Activated CD8-positive, alpha-beta memory T cell treated with anti-CD3 and anti-CD28 coated beads, Interleukin-2, amount 50 U/mL, for 1 hour (primary cell): Measurements from ENCODE around the gene MALRD1.

ENCODE experiments used
- DNase-seq: peaks from one replicate; pipeline ENCODE4 v3.0.0-alpha.2; 2020; ENCODE audit errors: extremely low read depth

The MALRD1 gene

DNA sequence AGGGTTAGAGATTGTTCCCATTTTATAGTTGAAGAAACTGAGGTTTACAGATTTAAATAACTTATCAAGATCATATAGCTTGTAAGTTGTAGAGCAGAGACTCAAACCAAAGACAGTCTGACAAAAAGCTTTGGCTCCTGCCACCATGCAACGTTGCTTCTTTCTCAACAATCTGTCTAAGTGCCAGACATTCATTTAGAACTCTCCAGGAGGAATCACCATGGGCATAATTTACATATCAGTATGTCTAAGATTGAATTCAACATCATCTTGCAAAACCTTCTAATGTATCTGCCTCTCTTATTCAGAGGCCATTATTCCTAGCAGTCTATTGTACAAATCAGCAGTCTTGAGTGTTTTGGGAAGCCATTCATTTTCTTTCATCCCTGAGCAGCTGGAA, 604.1 kb downstream of the MALRD1 start:
- no peak for DNase-seq

DNA sequence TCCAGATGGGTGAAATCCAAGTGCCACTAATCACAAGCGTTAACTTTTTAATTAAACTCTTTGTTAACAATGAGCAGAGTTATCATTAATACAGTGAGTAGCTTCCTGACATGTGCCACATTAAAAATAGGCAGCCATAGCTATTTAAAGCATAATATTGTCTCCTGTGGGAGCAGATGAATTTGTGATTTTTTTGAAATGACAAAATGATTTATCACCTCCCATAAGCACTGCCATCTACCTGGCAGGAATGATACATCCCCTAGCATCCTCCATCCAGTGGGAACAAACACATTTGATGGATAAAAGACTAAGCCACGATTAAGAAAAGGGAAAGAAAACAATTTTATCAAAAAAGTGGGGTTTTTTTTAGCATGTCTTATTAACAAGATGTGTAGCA, 605.3 kb downstream of the MALRD1 start:
- DNase-seq = no peak

DNA sequence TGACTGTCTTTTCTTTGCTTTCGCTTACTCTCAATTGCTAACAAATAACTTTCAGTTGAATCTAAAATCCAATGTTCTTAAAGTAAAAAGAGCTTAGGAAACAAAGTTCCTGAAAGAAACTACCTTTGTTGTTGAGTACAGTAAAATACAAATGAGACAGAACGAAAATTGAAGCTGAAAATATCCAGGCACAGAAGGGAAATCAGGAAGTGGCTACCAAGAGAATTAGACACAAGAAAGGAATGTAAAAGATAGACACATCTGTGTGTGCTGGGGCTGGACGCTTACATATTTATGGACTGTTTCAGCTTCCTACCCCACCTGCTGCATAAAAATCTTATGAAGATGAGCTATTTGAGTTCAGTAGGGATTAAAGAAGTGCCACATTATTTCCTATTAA, 606.0 kb downstream of the MALRD1 start:
- DNase-seq = no peak

DNA sequence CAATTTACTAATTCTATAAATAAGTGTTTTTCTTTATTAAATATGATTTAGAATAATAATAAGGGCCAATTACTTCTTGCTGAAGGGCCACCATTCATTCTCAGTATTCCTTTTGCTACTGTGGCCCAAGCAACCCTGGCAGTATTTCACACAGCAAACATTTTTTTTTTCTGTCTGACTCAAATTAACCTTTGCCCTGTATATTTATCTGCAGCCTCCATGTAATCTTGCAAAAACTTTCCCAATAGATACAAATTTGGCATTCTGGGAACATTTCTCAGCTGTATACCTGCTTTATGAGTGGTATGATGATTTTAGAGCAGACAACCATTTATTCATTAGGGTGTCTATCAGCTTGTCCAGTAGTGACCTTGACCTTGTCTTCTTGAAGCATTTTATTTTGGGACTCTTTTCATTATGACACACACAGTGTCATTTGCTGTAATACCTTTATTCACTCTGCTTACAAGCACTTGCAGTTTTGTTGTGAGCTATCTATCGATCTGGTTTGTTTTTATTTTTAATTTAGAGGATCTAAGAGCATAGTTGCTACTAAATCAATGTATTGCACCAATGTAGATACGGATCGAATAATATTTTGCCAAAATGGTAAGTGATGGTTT, 607.9 kb downstream of the MALRD1 start:
- DNase-seq = no peak

DNA sequence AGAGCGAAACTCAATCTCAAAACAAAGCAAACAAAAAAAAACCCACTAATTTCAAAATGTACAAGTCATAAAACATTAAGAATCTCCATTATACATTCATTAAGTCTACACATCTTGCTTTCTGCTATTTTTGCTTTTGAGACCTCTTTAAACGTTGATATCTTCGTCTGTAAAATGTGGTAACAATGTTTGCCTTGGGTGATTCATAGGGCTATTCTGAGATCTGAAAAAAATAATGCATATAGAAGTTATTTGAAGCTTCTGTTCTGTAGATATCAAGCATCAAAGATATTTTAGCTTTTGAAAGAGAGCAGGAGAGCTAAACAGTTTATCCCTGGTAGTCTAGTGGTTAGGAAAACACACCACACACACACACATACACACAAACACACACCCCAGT, 609.5 kb downstream of the MALRD1 start:
- DNase-seq = no peak

DNA sequence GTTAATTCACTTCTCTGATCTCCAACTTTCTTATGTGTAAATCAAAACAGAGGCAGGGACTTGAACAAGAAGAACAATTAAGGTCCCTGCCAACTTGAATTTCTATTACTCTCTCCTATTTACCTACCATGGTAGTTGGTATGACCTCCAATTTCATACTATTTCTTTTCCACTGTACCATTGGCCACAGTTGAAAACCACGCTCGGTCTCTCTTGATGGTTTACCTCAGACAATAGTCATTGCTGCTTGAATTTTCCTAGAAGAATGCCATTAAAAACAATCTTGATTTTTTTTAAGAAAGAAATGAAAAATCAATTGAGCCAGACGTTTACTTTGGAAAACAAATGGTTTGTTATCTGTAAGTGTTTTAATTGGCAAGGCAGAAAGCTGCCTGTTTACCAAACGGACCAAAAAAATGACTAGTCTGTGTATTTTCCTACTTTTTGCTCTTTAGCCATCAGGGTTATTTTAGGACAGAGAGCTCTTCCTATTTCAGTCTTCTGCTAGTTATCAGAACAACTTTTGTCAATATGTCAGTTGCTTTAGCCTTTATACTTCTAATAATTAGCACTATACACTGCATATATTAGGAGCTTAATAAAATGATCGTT, 610.1 kb downstream of the MALRD1 start:
- no peak for DNase-seq

DNA sequence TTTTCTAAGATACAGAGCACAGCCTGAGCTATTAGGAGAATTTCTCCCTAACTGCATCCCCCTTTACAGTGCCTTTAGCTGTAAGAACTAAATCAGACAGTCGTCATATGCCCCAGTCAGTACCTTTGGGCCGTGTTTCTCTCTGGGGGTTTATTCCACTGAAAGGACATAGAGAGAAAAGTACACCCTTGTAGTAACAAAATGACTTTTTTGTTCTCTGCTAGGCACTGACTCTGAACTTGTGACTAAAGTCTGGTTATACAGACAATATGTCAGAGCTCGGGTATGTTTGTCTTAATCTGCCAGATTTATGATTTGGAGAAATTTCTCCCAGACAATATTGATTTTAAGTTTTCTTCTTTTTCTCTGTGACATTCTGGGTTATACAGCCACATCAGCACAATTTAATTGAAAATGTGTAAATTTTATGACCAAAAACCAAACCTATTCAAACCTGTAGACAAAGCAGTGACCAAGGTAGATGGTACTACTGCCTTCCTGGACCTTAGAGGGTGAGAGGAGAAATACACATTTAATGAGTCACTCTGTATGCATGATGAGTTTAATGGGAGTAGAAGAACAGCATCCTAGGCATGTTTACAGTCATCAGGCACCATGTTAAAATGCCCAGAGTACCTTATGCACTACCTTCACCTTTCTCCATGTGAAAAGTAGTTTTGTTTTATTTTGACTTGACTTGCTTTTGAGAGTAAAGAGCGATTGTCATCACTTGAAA, 611.5 kb downstream of the MALRD1 start:
- no peak for DNase-seq

DNA sequence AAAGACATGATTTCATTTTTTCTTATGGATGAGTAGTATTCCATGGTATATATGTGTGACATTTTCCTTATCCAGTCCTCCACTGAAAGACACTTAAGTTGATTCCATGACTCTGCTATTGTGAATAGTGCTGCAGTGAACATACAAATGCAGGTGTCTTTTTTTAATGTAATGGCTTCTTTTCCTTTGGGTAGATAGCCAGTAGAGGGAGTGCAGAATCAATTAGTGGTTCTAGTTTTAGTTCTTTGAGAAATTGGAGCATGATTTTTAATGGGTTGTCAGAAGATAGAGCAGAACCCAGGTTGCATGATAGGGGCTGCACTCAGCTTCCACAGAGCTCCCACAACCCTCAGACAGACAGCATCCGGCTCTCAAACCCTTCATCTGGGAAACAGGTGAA, 614.7 kb downstream of the MALRD1 start:
- no peak for DNase-seq

DNA sequence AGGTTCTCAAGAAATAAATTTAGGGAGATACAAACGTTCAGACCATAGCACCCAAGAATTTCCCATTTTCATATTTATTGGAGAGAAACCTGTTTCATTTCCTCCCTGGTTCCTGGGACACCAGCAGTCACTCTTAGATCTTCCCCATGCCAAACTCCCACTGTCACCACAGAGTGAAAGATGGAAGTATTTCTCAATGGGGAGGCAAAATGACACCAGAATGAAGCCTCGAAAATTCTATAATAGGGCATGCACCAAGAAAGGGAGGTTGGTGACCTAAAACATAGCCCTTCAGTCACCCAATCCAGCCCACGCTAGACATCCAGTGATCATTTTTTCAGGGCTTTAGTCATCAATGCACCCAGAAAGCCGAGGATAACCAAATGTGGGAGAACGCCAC, 619.5 kb downstream of the MALRD1 start:
- DNase-seq = no peak

DNA sequence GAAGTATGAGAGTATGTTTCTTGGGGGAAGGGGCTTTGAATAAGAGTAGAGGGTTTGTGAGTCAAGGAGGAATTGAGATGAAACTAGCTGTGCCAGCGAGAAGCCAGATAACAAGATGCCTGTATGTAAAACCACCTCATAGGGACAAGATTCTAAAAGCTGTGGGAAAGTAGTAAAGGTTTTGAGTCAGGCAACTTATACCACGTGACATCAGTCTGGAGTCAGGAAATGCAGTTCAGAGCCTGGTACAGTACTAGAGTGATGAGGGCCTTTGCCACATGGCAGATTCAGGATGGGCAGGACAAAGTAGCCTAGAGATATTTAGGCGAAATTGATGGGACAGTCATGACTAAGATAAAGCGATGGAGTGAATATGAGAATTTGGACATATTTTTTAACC, 627.5 kb downstream of the MALRD1 start:
- DNase-seq = no peak

DNA sequence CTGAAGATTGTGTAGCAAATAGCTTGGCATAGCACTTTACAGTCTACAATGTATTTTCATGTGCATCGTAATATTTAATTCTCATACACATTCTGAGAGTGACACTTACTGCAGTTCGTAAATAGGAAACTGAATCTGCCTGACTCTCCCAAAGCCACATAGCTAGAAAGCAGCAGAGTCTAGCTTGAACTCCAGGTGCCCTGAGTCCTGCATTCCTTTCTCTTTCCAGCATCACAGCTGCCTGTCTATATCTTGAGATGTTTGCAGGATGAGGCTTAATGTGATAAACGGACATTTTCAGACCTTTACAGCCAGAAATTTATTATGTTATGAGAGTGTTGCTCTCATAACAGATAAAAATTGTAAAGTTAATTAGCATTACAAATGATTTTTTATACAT, 634.8 kb downstream of the MALRD1 start:
- no peak for DNase-seq

DNA sequence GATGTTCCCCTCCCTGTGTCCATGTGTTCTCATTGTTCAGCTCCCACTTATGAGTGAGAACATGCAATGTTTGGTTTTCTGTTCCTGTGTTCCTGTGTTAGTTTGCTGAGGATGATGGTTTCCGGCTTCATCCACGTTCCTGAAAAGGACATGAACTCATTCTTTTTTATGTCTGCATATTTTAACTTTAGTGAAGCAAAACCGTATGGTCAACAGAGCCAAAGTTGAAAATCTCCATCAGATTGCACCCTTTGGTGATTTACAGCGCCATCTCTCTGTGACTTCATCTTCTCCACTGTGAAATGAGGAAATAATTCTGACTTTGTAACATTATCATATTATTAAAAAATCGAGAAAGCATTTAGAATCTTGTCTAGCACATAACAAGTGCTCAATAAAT, 635.4 kb downstream of the MALRD1 start:
- DNase-seq = no peak

DNA sequence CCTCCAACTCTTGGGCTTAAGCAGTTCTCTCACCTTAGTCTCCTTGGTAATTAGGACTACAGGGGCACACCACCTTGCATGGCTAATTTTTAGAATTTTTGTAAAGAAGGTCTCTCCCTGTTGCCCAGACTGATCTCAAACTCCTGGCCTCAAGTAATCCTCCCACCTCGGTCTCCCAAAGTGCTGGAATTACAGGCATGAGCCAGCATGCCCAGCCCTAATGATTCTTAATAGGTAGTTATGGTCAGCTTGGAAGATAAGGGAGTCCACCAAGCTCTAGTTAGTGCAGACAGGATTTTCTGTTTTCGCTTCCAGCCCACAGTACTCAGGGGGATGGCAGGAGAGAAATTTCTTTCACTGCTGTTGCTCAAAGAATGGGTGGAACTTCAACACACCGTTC, 639.7 kb downstream of the MALRD1 start:
- DNase-seq = no peak

DNA sequence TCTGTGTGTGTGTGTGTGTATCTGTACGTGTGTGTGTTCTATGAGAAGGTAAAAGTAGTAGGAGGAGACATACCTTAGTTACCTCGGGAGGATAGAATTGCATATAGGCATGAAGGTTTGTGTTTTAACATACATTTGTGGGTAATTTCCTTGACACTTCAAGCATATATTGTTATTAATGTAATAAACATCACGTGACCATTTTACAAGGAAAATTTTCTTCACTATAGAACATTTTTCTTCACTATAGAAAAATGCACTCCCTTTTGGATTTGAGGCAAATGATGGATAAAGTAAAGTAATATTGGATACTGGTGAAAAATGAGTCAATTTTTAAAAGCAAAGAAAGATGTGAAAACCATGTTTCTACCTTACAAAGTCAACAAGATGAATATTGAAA, 640.6 kb downstream of the MALRD1 start:
- DNase-seq = no peak

DNA sequence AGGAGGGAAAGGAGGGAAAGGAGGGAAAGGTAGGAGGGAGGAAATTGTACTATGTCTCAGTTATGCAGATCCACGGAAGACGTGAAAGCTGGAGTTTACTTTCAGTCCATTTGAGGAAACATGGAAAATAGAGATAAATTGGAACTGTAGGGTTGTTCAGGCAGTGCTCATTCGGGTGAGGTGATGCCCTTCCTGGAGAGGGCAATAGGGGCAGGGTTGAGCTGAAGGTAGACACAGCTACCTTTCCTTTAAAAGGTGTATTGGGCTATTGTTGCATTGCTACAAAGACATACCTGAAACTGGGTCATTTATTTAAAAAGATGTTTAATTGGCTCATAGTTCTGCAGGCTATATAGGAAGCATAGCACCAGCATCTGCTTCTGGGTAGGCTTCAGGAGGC, 650.7 kb downstream of the MALRD1 start:
- DNase-seq = no peak

DNA sequence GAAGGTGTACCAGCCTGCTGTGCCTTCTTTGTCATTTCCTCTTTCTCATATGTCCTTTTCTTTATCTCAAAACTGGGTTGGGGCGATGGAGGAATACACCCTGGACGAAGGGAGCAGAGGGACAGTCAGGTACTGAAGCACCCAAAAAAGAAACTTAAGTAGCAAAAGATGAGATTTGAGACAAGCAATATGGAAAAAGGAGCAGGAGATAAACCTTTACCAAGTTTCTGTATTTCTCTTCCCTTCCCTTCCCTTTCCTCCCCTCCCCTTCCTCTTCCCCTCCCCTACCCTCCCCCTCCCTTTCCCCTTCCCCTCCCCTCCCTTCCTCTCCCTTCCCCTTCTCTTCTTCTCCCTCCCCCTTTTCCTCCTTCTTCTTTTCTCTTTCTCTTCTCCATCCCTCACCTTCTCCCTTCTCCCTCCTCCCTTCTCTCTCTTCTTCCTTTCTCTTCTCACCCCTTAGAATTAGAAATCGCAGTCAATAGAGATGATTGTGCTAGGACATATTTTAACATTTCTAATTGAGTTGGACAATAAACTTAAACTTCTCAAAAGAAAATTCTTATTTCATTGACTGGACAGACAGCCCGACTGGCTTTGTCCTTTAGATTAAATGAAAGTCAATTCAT, 652.9 kb downstream of the MALRD1 start:
- no peak for DNase-seq

DNA sequence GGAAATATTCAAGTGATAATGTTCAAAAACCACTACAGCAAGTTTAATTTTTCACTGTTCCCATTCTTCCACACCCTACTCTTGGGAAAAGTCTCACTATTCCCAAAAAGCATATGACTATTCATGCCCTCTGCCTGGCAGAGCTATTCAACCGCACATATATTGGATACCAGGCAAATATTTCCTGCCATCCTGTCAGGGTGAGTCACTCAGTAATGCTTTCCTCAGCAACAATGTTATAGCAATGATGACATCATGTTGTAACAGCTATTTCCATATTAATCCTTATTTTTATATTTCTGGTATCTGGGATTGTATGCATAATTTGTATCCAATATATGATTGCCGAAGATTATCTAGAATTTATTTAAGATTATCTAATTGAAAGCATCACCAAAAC, 653.6 kb downstream of the MALRD1 start:
- no peak for DNase-seq

DNA sequence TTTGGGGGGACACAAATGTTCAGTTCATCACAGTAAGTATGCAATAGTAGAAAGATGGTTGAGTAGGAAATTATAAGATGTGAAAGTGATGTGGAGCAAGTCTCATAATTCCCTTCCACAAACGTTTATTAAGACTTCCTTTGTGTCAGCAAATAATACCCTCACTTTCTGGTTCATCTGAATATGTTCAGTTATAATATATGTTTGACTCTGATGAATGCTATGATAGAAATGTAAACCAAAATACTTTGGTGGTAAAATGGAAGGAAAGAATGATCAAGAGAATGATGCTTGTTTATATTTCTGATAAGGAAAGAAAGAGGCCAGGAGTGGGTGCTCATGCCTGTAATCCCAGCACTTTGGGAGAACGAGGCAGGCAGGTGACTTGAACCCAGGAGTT, 655.9 kb downstream of the MALRD1 start:
- no peak for DNase-seq

DNA sequence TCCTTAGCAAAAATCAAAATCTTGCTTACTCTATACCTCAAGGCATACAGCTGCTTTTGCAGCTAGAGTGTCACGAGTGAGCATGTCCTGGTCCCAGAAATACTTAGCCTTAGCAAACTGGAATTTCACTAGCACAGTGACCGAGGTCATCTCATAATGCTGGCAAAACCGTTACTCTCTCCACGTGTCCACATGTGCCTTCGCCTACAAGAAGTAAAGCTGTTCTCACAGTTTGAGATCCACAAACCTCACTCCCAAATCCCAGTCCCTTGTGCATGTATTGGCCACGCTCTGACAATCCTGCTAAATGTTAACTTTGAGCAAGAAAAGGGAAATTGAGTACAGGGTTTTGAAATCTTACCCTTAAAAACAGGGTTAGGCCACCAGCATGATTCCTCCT, 656.6 kb downstream of the MALRD1 start:
- DNase-seq = no peak

DNA sequence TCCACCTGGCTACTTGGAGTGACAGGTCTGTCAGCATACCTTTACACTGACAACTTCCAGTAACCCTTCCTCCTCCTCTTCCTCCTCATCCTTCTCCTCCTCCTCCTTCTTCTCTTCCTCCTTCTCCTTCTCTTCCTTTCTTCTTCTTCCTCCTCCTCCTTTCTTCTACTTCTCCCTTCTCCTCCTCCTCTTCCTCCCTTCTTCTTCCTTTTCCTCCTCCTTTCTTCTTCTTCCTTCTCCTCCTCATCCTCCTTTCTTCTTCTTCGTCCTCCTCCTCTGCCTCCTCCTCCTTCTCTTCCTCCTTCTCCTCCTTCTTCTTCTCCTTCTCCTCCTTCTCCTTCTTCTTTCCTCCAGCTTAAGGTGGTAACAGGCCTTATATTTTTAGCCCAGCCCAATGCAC, 658.3 kb downstream of the MALRD1 start:
- DNase-seq = no peak

DNA sequence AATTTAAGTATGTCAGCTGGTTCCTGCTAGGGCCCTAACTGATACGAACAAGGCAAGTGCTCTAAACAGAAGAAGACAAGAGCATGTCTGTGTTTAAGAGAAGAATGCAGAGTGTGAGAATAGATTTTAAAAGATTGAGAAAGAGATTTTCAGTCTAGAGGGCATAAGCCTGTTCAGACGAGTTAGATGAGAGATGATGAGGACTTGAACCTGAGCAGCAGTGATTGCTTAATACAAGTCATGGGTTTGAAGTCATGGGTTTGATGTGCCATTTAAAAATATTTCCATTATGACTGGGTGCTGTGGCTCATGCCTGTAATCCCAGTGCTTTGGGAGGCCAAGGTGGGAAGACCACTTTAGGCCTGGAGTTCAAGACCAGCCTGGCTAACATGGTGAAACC, 658.8 kb downstream of the MALRD1 start:
- no peak for DNase-seq

DNA sequence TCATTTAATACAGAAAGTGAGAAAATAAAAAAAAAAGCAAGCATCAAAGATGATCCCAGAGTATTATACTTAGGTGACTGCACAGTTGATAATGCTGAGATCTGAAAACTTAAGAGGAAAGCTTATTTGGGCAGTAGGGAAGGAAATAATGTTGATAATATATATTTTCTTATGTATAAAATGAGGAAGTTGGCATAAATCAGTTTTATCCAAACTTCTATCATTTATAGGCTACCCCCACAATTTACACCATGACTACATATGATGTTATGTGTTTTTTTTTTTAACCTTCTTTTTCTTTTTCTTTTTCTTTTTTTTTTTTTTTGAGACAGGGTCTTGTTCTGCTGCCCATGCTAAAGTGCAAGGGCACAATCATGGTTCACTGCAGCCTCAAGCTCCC, 659.4 kb downstream of the MALRD1 start:
- DNase-seq = no peak

DNA sequence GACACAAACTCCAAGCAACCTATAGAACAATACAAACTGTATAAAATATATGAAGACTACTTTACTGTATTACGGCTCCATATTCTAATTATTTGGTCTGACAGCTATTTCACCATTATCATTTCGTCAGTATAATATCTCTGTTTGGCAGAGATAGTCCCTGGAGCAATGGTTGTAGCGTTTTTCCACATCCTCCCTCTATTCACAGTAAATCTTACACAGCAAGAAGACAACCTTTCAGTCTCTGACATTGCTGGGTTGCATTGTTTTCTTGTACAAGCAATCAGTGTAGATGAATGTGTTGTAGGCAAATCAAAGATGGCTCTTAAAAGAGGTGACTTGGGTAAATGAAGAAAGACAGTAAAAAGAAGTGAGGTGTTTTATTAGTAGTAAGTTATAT, 662.0 kb downstream of the MALRD1 start:
- DNase-seq = no peak
